Right lung (tissue), 5 donors: ENCODE measurements around the gene PLCB4. TPM values are rescaled to one million over a fixed set of nuclear protein-coding genes. Genes with fewer than 3 reads are reported as not detected.

Source experiments
- DNase-seq, 2 donors: peaks; one replicate each; pipeline ENCODE4 v3.0.0-alpha.2; 2013
- polyA plus RNA-seq, 5 donors: library from polyadenylated mRNA; unstranded; fragments of 120-200 nt; gene quantifications; one replicate each; pipeline versions ENCODE4 v1.2.1 to v1.2.3, GENCODE V29; 2013; ENCODE audit warnings: inconsistent platforms in 1 of 5, low replicate concordance in 1 of 5; ENCODE audit not compliant: insufficient read length in 5 of 5, insufficient read depth in 1 of 5

The PLCB4 gene
- polyA plus RNA-seq, 5 donors: 6.1 to 14.8 (median 11.5) TPM

- DNase-seq: no peak
Measured at GRCh38 chr20:9492067-9492466, 423.2 kb downstream of the PLCB4 start.

GRCh38 chr20:9493803-9494202 is 424.9 kb downstream of the PLCB4 start:
- DNase-seq: no peak

GRCh38 chr20:9495701-9496100 is 426.8 kb downstream of the PLCB4 start:
- no peak for DNase-seq

- DNase-seq: no peak
Measured at GRCh38 chr20:9496155-9496554, 427.3 kb downstream of the PLCB4 start.

GRCh38 chr20:9498322-9498721 is 429.4 kb downstream of the PLCB4 start:
- no peak for DNase-seq

- DNase-seq: no peak
Measured at GRCh38 chr20:9499126-9499899, 430.4 kb downstream of the PLCB4 start.

GRCh38 chr20:9500121-9500520 is 431.2 kb downstream of the PLCB4 start:
- no peak for DNase-seq

GRCh38 chr20:9501473-9501872 is 432.6 kb downstream of the PLCB4 start:
- no peak for DNase-seq

- DNase-seq: no peak
Measured at GRCh38 chr20:9503526-9504245, 434.8 kb downstream of the PLCB4 start.

- DNase-seq: no peak
Measured at GRCh38 chr20:9506280-9506821, 437.5 kb downstream of the PLCB4 start.

GRCh38 chr20:9506964-9507369 is 438.1 kb downstream of the PLCB4 start:
- no peak for DNase-seq

- DNase-seq: no peak
Measured at GRCh38 chr20:9507544-9508239, 438.8 kb downstream of the PLCB4 start.

GRCh38 chr20:9508240-9508661 is 439.4 kb downstream of the PLCB4 start:
- DNase-seq: no peak

GRCh38 chr20:9508696-9509178 is 439.9 kb downstream of the PLCB4 start:
- DNase-seq: no peak

GRCh38 chr20:9509246-9509645 is 440.4 kb downstream of the PLCB4 start:
- DNase-seq: no peak

- DNase-seq: no peak
Measured at GRCh38 chr20:9510911-9511310, 442.0 kb downstream of the PLCB4 start.

- no peak for DNase-seq
Measured at GRCh38 chr20:9514072-9514460, 445.2 kb downstream of the PLCB4 start.

- DNase-seq: no peak
Measured at GRCh38 chr20:9514461-9515213, 445.8 kb downstream of the PLCB4 start, which contains the start of gene LAMP5. Gene LAMP5 (plus strand): TSS chr20:9514590. CDS start chr20:9514853, 263 bp downstream.

- DNase-seq: no peak
Measured at GRCh38 chr20:9515214-9515585, 446.3 kb downstream of the PLCB4 start.

- no peak for DNase-seq
Measured at GRCh38 chr20:9515741-9516233, 446.9 kb downstream of the PLCB4 start.

GRCh38 chr20:9516234-9516871 is 447.5 kb downstream of the PLCB4 start:
- DNase-seq: no peak
